Vagina (tissue), 2 donors: ENCODE data around the gene MPPED1.

Experiments
- POLR2A ChIP-seq, 2 donors: fragments of 450-650 bp; IDR thresholded peaks; one replicate each; pipeline ENCODE4 v1.6.1; 2017; ENCODE audit warnings: antibody characterized with exemption in 2 of 2, mild to moderate bottlenecking in 2 of 2, moderate library complexity in 2 of 2
- POLR2AphosphoS5 ChIP-seq, 2 donors: sonication (generic); formaldehyde crosslinking; IDR thresholded peaks; one replicate each; pipeline ENCODE4 v1.9.0; 2017; ENCODE audit warnings: antibody characterized with exemption in 2 of 2, mild to moderate bottlenecking in 2 of 2, low read depth in 1 of 2; ENCODE audit not compliant: insufficient read depth in 1 of 2
- TF ChIP-seq, protein P1 (sequence below), 3 experiments: fragments of 450-650 bp in 2 of 3; fragments of 200-600 bp in 1 of 3; sonication (generic) in 1 of 3; IDR thresholded peaks; one replicate each; pipeline ENCODE4 v1.5.1; 2017 to 2019; ENCODE audit warnings: antibody characterized with exemption in 3 of 3, mild to moderate bottlenecking in 2 of 3, moderate library complexity in 2 of 3

DNA sequence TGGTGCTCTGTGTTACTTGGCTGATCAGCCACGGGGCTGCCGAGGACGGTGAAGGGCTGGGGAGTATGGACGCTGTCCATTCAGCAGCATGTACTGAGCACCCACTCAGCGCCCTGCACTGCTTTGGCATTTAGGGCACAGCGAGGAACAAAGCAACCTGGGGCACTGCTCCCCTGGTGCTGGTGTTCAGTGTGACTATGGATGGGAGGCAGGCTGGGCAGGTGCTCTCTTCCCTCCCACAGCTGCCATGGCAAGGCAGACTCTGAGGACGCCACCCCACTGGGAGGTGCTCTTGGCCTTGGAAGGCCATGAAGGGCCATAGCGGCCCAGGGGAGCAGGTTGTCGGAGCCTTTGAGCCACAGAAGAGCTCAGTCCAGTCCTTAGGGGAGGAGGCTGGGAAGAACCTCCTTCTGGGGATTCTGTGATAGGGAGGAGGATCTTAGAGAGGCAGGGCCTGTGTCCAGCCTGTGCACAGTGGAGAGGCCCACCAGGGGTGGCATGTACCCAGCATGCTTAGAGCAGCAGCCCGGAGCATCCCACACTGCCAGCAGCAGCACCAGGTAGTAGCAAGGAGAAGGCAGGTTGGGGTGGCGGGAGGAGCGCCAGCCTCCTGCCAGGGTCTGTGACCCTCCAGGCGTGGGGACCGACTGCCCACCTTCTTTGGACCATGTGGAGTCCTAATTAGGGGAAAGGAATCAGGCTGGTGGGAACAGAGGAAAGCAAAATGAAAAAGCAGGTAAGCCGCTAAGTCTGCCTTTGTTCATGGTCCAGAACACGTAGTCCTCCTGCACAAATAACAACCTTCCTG, 141.8 kb downstream of the MPPED1 start:
- TF ChIP-seq, protein P1, sequence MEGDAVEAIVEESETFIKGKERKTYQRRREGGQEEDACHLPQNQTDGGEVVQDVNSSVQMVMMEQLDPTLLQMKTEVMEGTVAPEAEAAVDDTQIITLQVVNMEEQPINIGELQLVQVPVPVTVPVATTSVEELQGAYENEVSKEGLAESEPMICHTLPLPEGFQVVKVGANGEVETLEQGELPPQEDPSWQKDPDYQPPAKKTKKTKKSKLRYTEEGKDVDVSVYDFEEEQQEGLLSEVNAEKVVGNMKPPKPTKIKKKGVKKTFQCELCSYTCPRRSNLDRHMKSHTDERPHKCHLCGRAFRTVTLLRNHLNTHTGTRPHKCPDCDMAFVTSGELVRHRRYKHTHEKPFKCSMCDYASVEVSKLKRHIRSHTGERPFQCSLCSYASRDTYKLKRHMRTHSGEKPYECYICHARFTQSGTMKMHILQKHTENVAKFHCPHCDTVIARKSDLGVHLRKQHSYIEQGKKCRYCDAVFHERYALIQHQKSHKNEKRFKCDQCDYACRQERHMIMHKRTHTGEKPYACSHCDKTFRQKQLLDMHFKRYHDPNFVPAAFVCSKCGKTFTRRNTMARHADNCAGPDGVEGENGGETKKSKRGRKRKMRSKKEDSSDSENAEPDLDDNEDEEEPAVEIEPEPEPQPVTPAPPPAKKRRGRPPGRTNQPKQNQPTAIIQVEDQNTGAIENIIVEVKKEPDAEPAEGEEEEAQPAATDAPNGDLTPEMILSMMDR (IDR thresholded peaks at IDR 0.05): no peak
- TF ChIP-seq POLR2A (IDR thresholded peaks at IDR 0.05): no peak
- TF ChIP-seq POLR2AphosphoS5 (IDR thresholded peaks at IDR 0.05; ENCODE audit: insufficient read depth in 1 of 2, low read depth in 1 of 2): no peak
